Peyer's patch (tissue), 4 donors: Measurements from ENCODE around the gene GPATCH1. TPM values are rescaled to one million over a fixed set of nuclear protein-coding genes. Genes with fewer than 3 reads are reported as not detected.

Experiments used
- DNase-seq, 3 donors: peaks; one replicate each; pipeline ENCODE4 v3.0.0-alpha.2; 2017 to 2019
- H3K27ac ChIP-seq, 4 donors: fragments of 200-600 bp; sonication (generic); one replicate each; pipeline ENCODE4 v1.5.1; 2016 to 2019
- H3K27me3 ChIP-seq, 2 donors: fragments of 200-600 bp; sonication (generic); one replicate each; pipeline ENCODE4 v1.5.1; 2019
- H3K36me3 ChIP-seq, 3 donors: fragments of 200-600 bp; sonication (generic); one replicate each; pipeline ENCODE4 v1.5.1; 2016 to 2019
- H3K4me1 ChIP-seq, 4 donors: fragments of 200-600 bp; sonication (generic); one replicate each; pipeline ENCODE4 v1.5.1; 2016 to 2019
- H3K4me3 ChIP-seq, 4 donors: fragments of 200-600 bp; sonication (generic); 1 replicate in 3 of 4; 2 replicates in 1 of 4; pipeline ENCODE4 v1.5.1; 2016 to 2019; ENCODE audit warnings: mild to moderate bottlenecking in 1 of 4
- H3K9me3 ChIP-seq, 4 donors: fragments of 200-600 bp; sonication (generic); one replicate each; pipeline ENCODE4 v1.5.1; 2016 to 2019; ENCODE audit warnings: mild to moderate bottlenecking in 1 of 4
- CTCF ChIP-seq, 6 experiments: fragments of 450-650 bp in 4 of 6; fragments of 200-600 bp in 2 of 6; sonication (generic) in 1 of 6; IDR thresholded peaks; one replicate each; pipeline ENCODE4 v1.5.1; 2017 to 2019; ENCODE audit warnings: antibody characterized with exemption in 6 of 6, mild to moderate bottlenecking in 3 of 6, moderate library complexity in 1 of 6
- POLR2A ChIP-seq, 2 donors: fragments of 450-650 bp; IDR thresholded peaks; one replicate each; pipeline ENCODE4 v1.5.1; 2017; ENCODE audit warnings: antibody characterized with exemption in 2 of 2, mild to moderate bottlenecking in 2 of 2, moderate library complexity in 2 of 2
- total RNA-seq, 4 donors: library from RNA; depleted of rRNA; stranded (reverse); fragments of >200 nt; gene quantifications; one replicate each; pipeline ENCODE4 v1.1.0, GENCODE V29; 2016

GPATCH1 gene
- total RNA-seq, 4 donors from 2014 or later, result 10.2 to 28.9 (median 19.5) TPM

- H3K4me1 ChIP-seq, result peaks cover 0 to 13% (median 0%) of the 10 kb centered on the region in 4 donors
- TF ChIP-seq POLR2A (IDR thresholded peaks at IDR 0.05), result no peak
- TF ChIP-seq CTCF (IDR thresholded peaks at IDR 0.05), result no peak
Observed at GRCh38 chr19:33060586-33060985, 20.4 kb upstream of the GPATCH1 start.

DNA sequence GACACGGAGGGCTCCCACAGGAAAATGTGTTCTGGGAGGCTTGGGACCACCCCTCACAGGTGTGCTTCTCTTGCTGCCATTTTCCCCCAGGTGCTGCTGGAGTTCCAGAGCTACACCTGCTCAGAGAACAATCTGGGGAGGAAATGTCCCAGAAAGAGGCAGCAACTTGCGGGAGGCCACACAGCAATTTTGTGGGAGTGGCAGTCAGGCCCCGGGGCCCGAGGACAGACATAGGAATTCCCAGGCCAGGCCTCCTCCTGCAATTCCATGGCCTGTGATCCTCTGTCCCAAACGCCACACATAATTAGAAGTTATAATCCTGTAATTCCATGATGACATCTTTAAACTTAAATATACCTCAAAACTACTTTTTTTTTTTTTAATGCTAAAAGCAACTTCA, 18.1 kb upstream of the GPATCH1 start:
- TF ChIP-seq POLR2A (IDR thresholded peaks at IDR 0.05), result no peak
- no peak for TF ChIP-seq CTCF (IDR thresholded peaks at IDR 0.05)
- Histone ChIP-seq H3K36me3 (no peaks in the 10 kb centered on the region), H3K4me1 (peaks cover 0 to 13% (median 0%) of the 10 kb centered on the region in 4 donors), H3K9me3 (no peaks in the 10 kb centered on the region), H3K4me3 (peak overlapping the region in 2 of 4 donors; percentile 71 to 80), H3K27me3 (no peaks in the 10 kb centered on the region), H3K27ac (peak overlapping the region in 2 of 4 donors; percentile 52 to 92)
- no peak for DNase-seq

More at GRCh38 chr19:33060586-33060985, 20.4 kb upstream of the GPATCH1 start:
- no peak overlapping the region for H3K4me3 ChIP-seq
- H3K27me3 ChIP-seq, result no peaks in the 10 kb centered on the region
- DNase-seq, result no peak
- H3K9me3 ChIP-seq, result no peaks in the 10 kb centered on the region
- H3K27ac ChIP-seq, result no peak overlapping the region
- no peaks in the 10 kb centered on the region for H3K36me3 ChIP-seq

DNA sequence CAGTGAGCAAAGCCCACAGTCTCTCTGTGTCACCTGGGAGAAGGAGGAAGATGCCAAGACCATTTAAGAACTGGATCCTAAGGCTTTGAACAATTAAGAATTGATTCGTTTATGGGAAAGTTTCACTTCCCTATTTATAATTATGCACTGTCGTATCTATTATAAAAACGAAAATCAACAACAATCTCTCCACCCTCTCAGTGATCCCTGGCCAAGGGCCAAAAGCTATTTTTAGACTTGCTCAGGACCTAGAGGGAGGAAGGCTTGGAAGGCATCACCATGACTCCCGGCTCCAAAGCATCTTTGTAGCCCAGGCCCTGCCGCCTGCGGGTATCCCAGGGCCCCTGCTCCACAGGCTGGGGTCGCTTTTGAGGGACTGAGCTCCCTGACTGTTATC, 17.6 kb upstream of the GPATCH1 start:
- Histone ChIP-seq H3K36me3 (no peaks in the 10 kb centered on the region), H3K27ac (peak overlapping the region; percentile 17 to 92 (median 88)), H3K9me3 (no peaks in the 10 kb centered on the region), H3K4me3 (peak overlapping the region; percentile 71 to 94 (median 76)), H3K27me3 (no peaks in the 10 kb centered on the region), H3K4me1 (peaks cover 0 to 13% (median 0%) of the 10 kb centered on the region in 4 donors)
- TF ChIP-seq POLR2A (IDR thresholded peaks at IDR 0.05) (no peak), CTCF (IDR thresholded peaks at IDR 0.05) (no peak)
- peak in 1 of 3 donors; percentile 68 for DNase-seq

GRCh38 chr19:33063753-33064457, 17.1 kb upstream of the GPATCH1 start:
- no peaks in the 10 kb centered on the region for H3K36me3 ChIP-seq
- no peaks in the 10 kb centered on the region for H3K9me3 ChIP-seq
- H3K27ac ChIP-seq, result peak overlapping the region; percentile 60 to 92 (median 88)
- peak overlapping the region; percentile 71 to 94 (median 76) for H3K4me3 ChIP-seq
- H3K4me1 ChIP-seq, result peaks cover 0 to 13% (median 0%) of the 10 kb centered on the region in 4 donors
- peak in 1 of 3 donors; percentile 63 for DNase-seq
- no peak for TF ChIP-seq POLR2A (IDR thresholded peaks at IDR 0.05)
- H3K27me3 ChIP-seq, result no peaks in the 10 kb centered on the region

DNA sequence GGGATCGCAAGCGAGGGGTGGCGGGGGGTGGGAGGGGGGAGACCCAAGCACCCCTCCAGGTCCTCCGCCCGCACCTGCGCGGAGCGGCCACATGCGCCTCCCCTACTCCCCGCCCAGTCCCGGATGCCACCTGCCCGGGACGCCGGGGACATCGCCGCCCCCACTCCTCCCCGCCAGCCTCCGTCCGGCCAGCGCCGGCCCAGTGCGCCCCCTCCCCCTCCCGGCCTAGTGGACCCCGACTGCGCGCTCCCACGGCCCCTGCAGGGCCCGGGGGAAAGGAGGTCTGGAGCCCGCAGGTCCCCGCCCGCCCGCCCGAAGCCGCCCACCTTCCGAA, 16.6 kb upstream of the GPATCH1 start:
- Histone ChIP-seq H3K36me3 (no peaks in the 10 kb centered on the region), H3K4me1 (peaks cover 0 to 13% (median 0%) of the 10 kb centered on the region in 4 donors), H3K9me3 (no peaks in the 10 kb centered on the region), H3K27ac (peak overlapping the region; percentile 60 to 92 (median 88)), H3K4me3 (peak overlapping the region; percentile 71 to 94 (median 76)), H3K27me3 (no peaks in the 10 kb centered on the region)
- TF ChIP-seq CTCF (IDR thresholded peaks at IDR 0.05), result no peak
- no peak for TF ChIP-seq POLR2A (IDR thresholded peaks at IDR 0.05)
- peak in 2 of 3 donors; percentile 56 to 79 for DNase-seq

- no peaks in the 10 kb centered on the region for H3K9me3 ChIP-seq
- no peak for TF ChIP-seq CTCF (IDR thresholded peaks at IDR 0.05)
- peak; percentile 55 to 78 for TF ChIP-seq POLR2A (IDR thresholded peaks at IDR 0.05)
- H3K36me3 ChIP-seq, result no peaks in the 10 kb centered on the region
- no peaks in the 10 kb centered on the region for H3K27me3 ChIP-seq
- DNase-seq, result peak; percentile 36 to 93 (median 87)
- H3K4me3 ChIP-seq, result peak within 1 kb of the TSS; percentile 71 to 94 (median 76)
- H3K27ac ChIP-seq, result peak within 1 kb of the TSS; percentile 60 to 92 (median 88)
- H3K4me1 ChIP-seq, result peaks cover 0 to 13% (median 0%) of the 10 kb centered on the region in 4 donors
Observed at GRCh38 chr19:33064792-33065550, 16.0 kb upstream of the GPATCH1 start, which contains the start of gene RHPN2. RHPN2 (minus strand) TSS chr19:33064888; CDS start chr19:33064852, 36 bp downstream.
